ENCODE results near the gene TUBGCP2.
A peak's percentile ranks its signal among the peaks of the same experiment; 100 is the strongest.
"Not testable (repeated sequence)": the region's sequence is repeated elsewhere in the genome, so short reads cannot be mapped to it uniquely, and the experiment has no call there.

TUBGCP2 gene

GRCh38 chr10:133324857-133325260 lies 16.2 kb upstream of the TUBGCP2 start:
- no peak for DNase-seq (ENCODE audit: low read depth in 2 of 2)

GRCh38 chr10:133324198-133324792 lies 15.6 kb upstream of the TUBGCP2 start:
- DNase-seq (ENCODE audit: low read depth in 2 of 2): no peak

- not testable (repeated sequence) for DNase-seq (ENCODE audit: low read depth in 2 of 2)
Observed at GRCh38 chr10:133322064-133322709, 13.5 kb upstream of the TUBGCP2 start.

- not testable (repeated sequence) for DNase-seq (ENCODE audit: low read depth in 2 of 2)
Observed at GRCh38 chr10:133320852-133321422, 12.3 kb upstream of the TUBGCP2 start.

- DNase-seq (ENCODE audit: low read depth in 2 of 2): no peak
Observed at GRCh38 chr10:133318494-133319127, 9.9 kb upstream of the TUBGCP2 start.

- DNase-seq (ENCODE audit: low read depth in 2 of 2): no peak
Observed at GRCh38 chr10:133316732-133317131, 8.1 kb upstream of the TUBGCP2 start.

- no peak for DNase-seq (ENCODE audit: low read depth in 2 of 2)
Observed at GRCh38 chr10:133316266-133316665, 7.6 kb upstream of the TUBGCP2 start.

- no peak for DNase-seq (ENCODE audit: low read depth in 2 of 2)
Observed at GRCh38 chr10:133315847-133316246, 7.2 kb upstream of the TUBGCP2 start.

GRCh38 chr10:133314911-133315310 lies 6.2 kb upstream of the TUBGCP2 start:
- DNase-seq (ENCODE audit: low read depth in 2 of 2): no peak

GRCh38 chr10:133313192-133313591 lies 4.5 kb upstream of the TUBGCP2 start:
- no peak for DNase-seq (ENCODE audit: low read depth in 2 of 2)

- DNase-seq (ENCODE audit: low read depth in 2 of 2): no peak
Observed at GRCh38 chr10:133312769-133313145, 4.1 kb upstream of the TUBGCP2 start.

- DNase-seq (ENCODE audit: low read depth in 2 of 2): no peak
Observed at GRCh38 chr10:133312016-133312768, 3.5 kb upstream of the TUBGCP2 start.

- DNase-seq (ENCODE audit: low read depth in 2 of 2): no peak
Observed at GRCh38 chr10:133311570-133311969, 2.9 kb upstream of the TUBGCP2 start.

GRCh38 chr10:133310789-133311188 lies 2.1 kb upstream of the TUBGCP2 start:
- no peak for DNase-seq (ENCODE audit: low read depth in 2 of 2)

- DNase-seq (ENCODE audit: low read depth in 2 of 2): no peak
Observed at GRCh38 chr10:133310399-133310755, 1.7 kb upstream of the TUBGCP2 start.

GRCh38 chr10:133309720-133310398 lies 1.2 kb upstream of the TUBGCP2 start:
- no peak for DNase-seq (ENCODE audit: low read depth in 2 of 2)

GRCh38 chr10:133309100-133309719 lies 538 bp upstream of the TUBGCP2 start:
- peak; percentile 81 to 84 for DNase-seq (ENCODE audit: low read depth in 2 of 2)

- peak; percentile 65 to 72 for DNase-seq (ENCODE audit: low read depth in 2 of 2)
Observed at GRCh38 chr10:133307776-133308420, 774 bp downstream of the TUBGCP2 start.

GRCh38 chr10:133306941-133307379 lies 1.7 kb downstream of the TUBGCP2 start:
- no peak for DNase-seq (ENCODE audit: low read depth in 2 of 2)

GRCh38 chr10:133306097-133306476 lies 2.6 kb downstream of the TUBGCP2 start:
- no peak for DNase-seq (ENCODE audit: low read depth in 2 of 2)

GRCh38 chr10:133303206-133303605 lies 5.5 kb downstream of the TUBGCP2 start:
- no peak for DNase-seq (ENCODE audit: low read depth in 2 of 2)

Data from stimulated activated CD8-positive, alpha-beta memory T cell treated with anti-CD3 and anti-CD28 coated beads, Interleukin-15, amount 100 ng/mL, for 4 hours (primary cell).